ENCODE data around the gene HOXD10.

- no peak for TF ChIP-seq TAF1 (IDR thresholded peaks at IDR 0.05; ENCODE audit: borderline replicate concordance, low read depth, low read length)
- TF ChIP-seq POLR2AphosphoS5 (IDR thresholded peaks at IDR 0.05; ENCODE audit: low read depth, low read length), result no peak
Measured at GRCh38 chr2:176135035-176135440, 18.5 kb downstream of the HOXD10 start.

Measured in GM12892 (cell line).